B cell (primary cell): ENCODE data around the gene RBPJL. TPM values are rescaled to one million over a fixed set of nuclear protein-coding genes. Genes with fewer than 3 reads are reported as not detected.

Experiments
- ATAC-seq: fragments of 200-7000 bp; cut with Tn5 transposase; one replicate; pipeline ENCODE4 v1.10.0; 2021; ENCODE audit warnings: low read depth, mild to moderate bottlenecking, moderate number of reproducible peaks, moderate library complexity
- CTCF ChIA-PET: fragments of 350-600 bp; sonication (Branson Sonifier 250); formaldehyde crosslinking; loops from one replicate; lab custom pipeline; 2021; ENCODE audit warnings: antibody characterized with exemption, inconsistent platforms; lab: Charles Lee
- POLR2A ChIA-PET: fragments of 350-600 bp; sonication (Branson Sonifier 250); formaldehyde crosslinking; loops from one replicate; lab custom pipeline; 2021; ENCODE audit warnings: antibody characterized with exemption; lab: Charles Lee
- DNase-seq: peaks from one replicate; pipeline ENCODE4 v3.0.0; 2013
- H2AFZ ChIP-seq: 2 replicates; pipeline ENCODE4 v1.6.1; 2012; ENCODE audit warnings: mild to moderate bottlenecking, low read depth, low read length; ENCODE audit not compliant: insufficient read depth, poor library complexity, severe bottlenecking
- H3K27ac ChIP-seq, 2 donors: 1 replicate in 1 of 2; 2 replicates in 1 of 2; pipeline ENCODE4 v1.5.1; 2012 to 2013; ENCODE audit warnings: low read length in 2 of 2, mild to moderate bottlenecking in 2 of 2, moderate library complexity in 1 of 2
- H3K27me3 ChIP-seq, 4 experiments: fragments of 200-600 bp in 1 of 4; sonication (generic) in 1 of 4; replicated peaks in 1 of 4; 1 replicate in 2 of 4; 2 replicates in 2 of 4; pipeline versions ENCODE4 v1.6.1 to v1.7.0; 2013 to 2016; ENCODE audit warnings: low read length in 3 of 4, mild to moderate bottlenecking in 2 of 4, mixed read lengths in 1 of 4, moderate library complexity in 1 of 4; ENCODE audit not compliant: insufficient read depth in 4 of 4, control insufficient read depth in 3 of 4; ENCODE audit errors: control extremely low read depth in 1 of 4
- H3K36me3 ChIP-seq, 2 experiments: replicated peaks in 1 of 2; 1 replicate in 1 of 2; 2 replicates in 1 of 2; pipeline versions ENCODE4 v1.6.1 to v1.7.1; 2013; ENCODE audit warnings: low read length in 1 of 2; ENCODE audit not compliant: insufficient read depth in 2 of 2, control insufficient read depth in 1 of 2; ENCODE audit errors: control extremely low read depth in 1 of 2, extremely low read depth in 1 of 2
- H3K4me1 ChIP-seq, 2 donors: fragments of 200-600 bp in 1 of 2; sonication (generic) in 1 of 2; 1 replicate in 1 of 2; 2 replicates in 1 of 2; pipeline versions ENCODE4 v1.5.1 to v1.6.1; 2013 to 2017; ENCODE audit warnings: low read length in 2 of 2; ENCODE audit not compliant: control insufficient read depth in 2 of 2, insufficient read depth in 2 of 2
- H3K4me2 ChIP-seq: replicated peaks from 2 replicates; pipeline ENCODE3; 2012; ENCODE audit warnings: mild to moderate bottlenecking, low read depth, low read length; ENCODE audit not compliant: poor library complexity, severe bottlenecking
- H3K4me3 ChIP-seq, 5 experiments: fragments of 200-600 bp in 1 of 5; sonication (generic) in 1 of 5; 1 replicate in 3 of 5; 2 replicates in 2 of 5; pipeline versions ENCODE4 v1.5.1 to v1.7.0; 2011 to 2016; ENCODE audit warnings: low read length in 4 of 5, mild to moderate bottlenecking in 4 of 5, low read depth in 2 of 5, control low read depth in 1 of 5, moderate library complexity in 1 of 5; ENCODE audit not compliant: insufficient read depth in 1 of 5; ENCODE audit errors: control extremely low read depth in 1 of 5, extremely low read depth in 1 of 5
- H3K79me2 ChIP-seq: fragments of 200-600 bp; sonication (generic); one replicate; pipeline ENCODE4 v1.6.0; 2016; ENCODE audit warnings: low read length; ENCODE audit not compliant: control insufficient read depth, insufficient read depth
- H3K9ac ChIP-seq: fragments of 200-600 bp; sonication (generic); 2 replicates; pipeline ENCODE4 v1.6.1; 2017; ENCODE audit warnings: mild to moderate bottlenecking, low read length, moderate library complexity
- H3K9me3 ChIP-seq, 3 donors: one replicate each; pipeline versions ENCODE4 v1.6.1 to v1.7.1; 2013; ENCODE audit warnings: low read length in 2 of 3; ENCODE audit not compliant: control insufficient read depth in 2 of 3, insufficient read depth in 1 of 3; ENCODE audit errors: control extremely low read depth in 1 of 3
- H4K20me1 ChIP-seq: 2 replicates; pipeline ENCODE4 v1.6.0; 2012; ENCODE audit warnings: mild to moderate bottlenecking, low read length; ENCODE audit not compliant: insufficient read depth, control insufficient read depth, poor library complexity, severe bottlenecking
- H3K27ac Mint-ChIP-seq: one replicate; pipeline ENCODE4 v1.8.0; 2021; ENCODE audit warnings: mixed read lengths
- H3K27me3 Mint-ChIP-seq: one replicate; pipeline ENCODE4 v1.8.0; 2021; ENCODE audit warnings: mixed read lengths
- H3K4me1 Mint-ChIP-seq: one replicate; pipeline ENCODE4 v1.8.0; 2021; ENCODE audit warnings: mixed read lengths
- H3K4me3 Mint-ChIP-seq: one replicate; pipeline ENCODE4 v1.8.0; 2021; ENCODE audit warnings: mixed read lengths
- H3K9me3 Mint-ChIP-seq: one replicate; pipeline ENCODE4 v1.8.0; 2022; ENCODE audit warnings: mixed read lengths; ENCODE audit not compliant: insufficient read depth
- CTCF ChIP-seq: fragments of 200-600 bp; IDR thresholded peaks from one replicate; pipeline ENCODE4 v1.8.0; 2022; ENCODE audit warnings: antibody characterized with exemption, mild to moderate bottlenecking
- EZH2 ChIP-seq: IDR thresholded peaks from 2 replicates; pipeline ENCODE4 v1.6.1; 2012; ENCODE audit warnings: borderline replicate concordance, low read depth, mild to moderate bottlenecking, moderate library complexity, low read length; ENCODE audit not compliant: insufficient read depth, poor library complexity, severe bottlenecking
- WGBS: methylation state at CpG from one replicate; pipeline ENCODE4 v1.1.5; 2013; ENCODE audit warnings: missing lambda C conversion rate; ENCODE audit not compliant: insufficient coverage; 5-methylcytosine and 5-hydroxymethylcytosine counted together
- intact Hi-C: fragments of 100-400 bp; cut with micrococcal nuclease; formaldehyde crosslinking; loops from one replicate; pipeline ENCODE4 v1.10.0; 2022
- polyA plus RNA-seq: library from polyadenylated mRNA; depleted of rRNA; stranded (reverse); fragments of >200 nt; gene quantifications from 2 replicates; pipeline ENCODE4 v1.2.3, GENCODE V29; 2012
- total RNA-seq, 2 donors: library from RNA; stranded (reverse); fragments of 120-200 nt in 1 of 2; gene quantifications; 1 replicate in 1 of 2; 2 replicates in 1 of 2; pipeline versions ENCODE4 v1.2.3 to v1.2.4, GENCODE V29; 2013 to 2022

The RBPJL gene
- total and polyA plus RNA-seq, 2 donors (not counting 1 experiment from before 2014, with no cell fraction given), result not detected

GRCh38 chr20:45303586-45304463 lies 2.8 kb upstream of the RBPJL start:
- POLR2A ChIA-PET, result interaction anchor here (0.6 kb wide), 1 partner anchor 208 kb away, joined by 4 read pairs; no protein-coding TSS in a partner anchor
- DNase-seq (no peak), ATAC-seq (no peak)
- no peaks in the 10 kb centered on the region for H3K4me1 Mint-ChIP-seq
- no peak overlapping the region for H3K27ac Mint-ChIP-seq
- Histone ChIP-seq H2AFZ (no peak overlapping the region), H3K79me2 (no peaks in the 10 kb centered on the region), H3K27me3 (peaks cover 0 to 52% (median 5%) of the 10 kb centered on the region in 4 experiments), H3K27ac (no peak overlapping the region), H3K9me3 (peaks cover 0 to 4% (median 0%) of the 10 kb centered on the region in 3 donors), H3K4me2 (no peak overlapping the region), H3K4me1 (peaks cover 3 to 4% of the 10 kb centered on the region in 2 donors), H3K4me3 (no peak overlapping the region), H4K20me1 (no peaks in the 10 kb centered on the region), H3K9ac (no peak overlapping the region), H3K36me3 (no peaks in the 10 kb centered on the region)
- intact Hi-C loops, result no loop called here
- H3K27me3 Mint-ChIP-seq, result peaks cover 54% of the 10 kb centered on the region
- WGBS, result 50% methylated on average over 45 of the region's 47 CpGs
- no peak for TF ChIP-seq EZH2
- TF ChIP-seq CTCF, result no peak
- CTCF ChIA-PET, result interaction anchor here (1.3 to 5.8 kb wide), 4 partner anchors 8 to 467 kb away, joined by 5 to 52 read pairs (median 10); no protein-coding TSS in a partner anchor
- no peak overlapping the region for H3K4me3 Mint-ChIP-seq
- no peaks in the 10 kb centered on the region for H3K9me3 Mint-ChIP-seq
